Dendritic cell treated with granulocyte-macrophage colony-stimulating factor and Interleukin-4, amounts not matched to agents 40 ng/mL and 50 ng/mL, for 4 days (primary cell): Measurements from ENCODE around the gene NFYC.

Experiments
- H3K27ac Mint-ChIP-seq: one replicate; pipeline ENCODE4 v1.8.0; 2022; ENCODE audit warnings: mild to moderate bottlenecking, mixed read lengths
- H3K27me3 Mint-ChIP-seq: one replicate; pipeline ENCODE4 v1.8.0; 2022; ENCODE audit warnings: mild to moderate bottlenecking, mixed read lengths
- H3K36me3 Mint-ChIP-seq: one replicate; pipeline ENCODE4 v1.8.0; 2022; ENCODE audit warnings: low read depth, mixed read lengths
- H3K4me1 Mint-ChIP-seq: one replicate; pipeline ENCODE4 v1.8.0; 2022; ENCODE audit warnings: low read depth, mixed read lengths
- H3K4me3 Mint-ChIP-seq: one replicate; pipeline ENCODE4 v1.8.0; 2022; ENCODE audit warnings: mild to moderate bottlenecking, moderate library complexity, mixed read lengths
- H3K9me3 Mint-ChIP-seq: one replicate; pipeline ENCODE4 v1.8.0; 2022; ENCODE audit warnings: mixed read lengths
- intact Hi-C: fragments of 100-400 bp; cut with micrococcal nuclease; formaldehyde crosslinking; loops from one replicate; pipeline ENCODE4 v1.15.0; 2022

The NFYC gene

DNA sequence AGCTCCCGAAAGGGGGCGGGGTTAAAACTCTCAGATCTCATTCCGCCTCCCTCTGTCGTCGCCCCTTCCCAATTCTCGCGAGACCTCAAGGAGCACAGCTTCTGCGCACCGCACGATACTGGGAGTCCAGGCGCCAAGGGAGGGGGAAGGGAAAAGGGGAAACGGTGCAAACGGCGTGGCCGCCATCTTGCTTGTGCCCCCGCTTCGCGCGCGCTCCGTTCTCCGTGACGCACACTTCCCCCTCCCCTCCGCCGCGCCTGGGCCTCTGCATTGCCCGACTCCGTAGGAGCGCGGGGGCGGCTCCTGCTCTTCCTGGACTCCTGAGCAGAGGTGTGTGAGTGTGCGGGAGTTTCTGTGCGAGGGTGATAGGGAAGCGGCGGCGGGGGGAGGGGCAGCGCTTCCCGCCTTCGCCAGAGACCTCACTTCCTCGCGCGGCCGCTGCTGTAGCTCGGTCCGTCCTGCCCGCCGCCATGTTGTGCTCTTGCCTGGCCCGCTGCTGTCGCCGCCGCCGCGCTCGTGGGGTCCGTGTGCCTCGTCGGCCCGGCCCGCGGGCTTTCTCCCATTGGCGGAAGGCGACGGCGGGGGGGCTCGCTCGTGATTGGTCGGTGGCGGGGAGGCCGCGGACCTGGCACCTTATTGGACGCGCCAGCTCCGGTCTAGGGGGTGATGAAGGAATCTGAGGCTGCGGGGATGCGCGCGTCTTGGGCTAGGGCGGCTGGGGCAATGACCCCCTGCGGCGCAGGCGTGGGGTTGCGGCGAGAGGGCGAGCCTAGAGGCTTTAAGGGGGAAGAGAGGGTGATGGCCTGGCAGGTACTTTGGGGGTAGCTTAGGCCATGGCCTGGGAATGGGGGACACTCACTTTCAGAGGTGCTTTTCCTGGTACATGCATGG is at the start of gene NFYC:
NFYC (plus strand) TSS at position 167 of the 891 bp plus-strand sequence. CDS start 47,140 bp downstream, outside the sequence.
- H3K4me1 Mint-ChIP-seq: peaks cover 59% of the 10 kb centered on the region
- peaks cover 47% of the 10 kb centered on the region for H3K36me3 Mint-ChIP-seq
- intact Hi-C loops: loop anchor here (2.0 kb wide), 1 partner anchor 17 kb away; no protein-coding TSS in a partner anchor
- H3K27me3 Mint-ChIP-seq: no peaks in the 10 kb centered on the region
- peak within 1 kb of the TSS; percentile 99 for H3K27ac Mint-ChIP-seq
- H3K9me3 Mint-ChIP-seq: no peaks in the 10 kb centered on the region
- peak within 1 kb of the TSS; percentile 96 for H3K4me3 Mint-ChIP-seq

DNA sequence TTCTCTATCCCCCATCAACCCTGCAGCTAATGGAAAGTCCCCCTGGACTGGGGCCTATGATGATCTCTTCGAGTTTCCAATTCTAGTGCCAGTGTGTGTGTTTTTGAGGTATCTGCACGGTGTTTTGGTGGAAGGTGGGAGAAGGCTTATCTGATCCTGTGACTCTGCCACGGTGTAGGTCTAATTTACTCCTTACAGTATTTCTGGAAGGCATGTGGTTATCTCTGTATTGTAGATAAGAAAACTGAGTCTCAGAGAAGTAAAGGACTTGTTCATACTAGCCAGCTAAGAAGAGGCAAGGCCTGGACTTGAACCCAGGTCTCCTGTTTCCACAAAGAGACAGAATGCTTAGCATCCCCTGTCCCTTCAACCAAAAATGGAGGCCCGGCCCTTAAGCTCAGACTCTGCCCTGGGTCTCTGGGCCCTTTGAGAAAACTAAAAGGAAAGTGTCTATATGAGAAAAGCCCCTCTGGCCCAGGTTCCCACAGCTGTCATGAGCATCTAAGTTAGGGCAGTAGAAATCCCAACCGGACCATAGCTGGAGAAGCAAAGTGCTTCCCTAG is 46.3 kb upstream of the NFYC start:
- peaks cover 3% of the 10 kb centered on the region for H3K27me3 Mint-ChIP-seq
- intact Hi-C loops: no loop called here
- no peak overlapping the region for H3K27ac Mint-ChIP-seq
- no peak overlapping the region for H3K4me3 Mint-ChIP-seq
- no peaks in the 10 kb centered on the region for H3K9me3 Mint-ChIP-seq
- peaks cover 13% of the 10 kb centered on the region for H3K36me3 Mint-ChIP-seq
- peaks cover 12% of the 10 kb centered on the region for H3K4me1 Mint-ChIP-seq

DNA sequence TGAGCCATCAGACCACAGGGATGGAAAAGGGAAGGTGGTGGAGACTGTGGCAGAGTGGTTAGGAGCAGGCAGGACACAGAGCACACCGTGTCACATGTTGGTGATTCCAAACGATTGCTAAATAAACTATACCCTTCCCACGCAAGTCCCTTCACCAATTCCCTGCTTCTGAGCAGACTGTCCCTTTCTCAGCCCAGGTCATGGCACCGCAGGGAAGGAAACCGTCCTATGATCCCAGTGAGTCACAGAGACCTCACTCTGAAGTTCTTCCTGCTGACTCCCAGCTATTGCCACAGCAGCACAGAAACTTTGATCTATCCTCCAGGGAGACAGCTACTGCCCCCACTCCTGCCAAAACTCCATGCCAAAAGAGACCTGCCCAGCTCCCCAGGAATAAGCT is 45.2 kb upstream of the NFYC start:
- intact Hi-C loops: no loop called here
- no peak overlapping the region for H3K4me3 Mint-ChIP-seq
- H3K36me3 Mint-ChIP-seq: peaks cover 13% of the 10 kb centered on the region
- H3K27ac Mint-ChIP-seq: no peak overlapping the region
- H3K9me3 Mint-ChIP-seq: no peaks in the 10 kb centered on the region
- peaks cover 3% of the 10 kb centered on the region for H3K27me3 Mint-ChIP-seq
- H3K4me1 Mint-ChIP-seq: peaks cover 17% of the 10 kb centered on the region

DNA sequence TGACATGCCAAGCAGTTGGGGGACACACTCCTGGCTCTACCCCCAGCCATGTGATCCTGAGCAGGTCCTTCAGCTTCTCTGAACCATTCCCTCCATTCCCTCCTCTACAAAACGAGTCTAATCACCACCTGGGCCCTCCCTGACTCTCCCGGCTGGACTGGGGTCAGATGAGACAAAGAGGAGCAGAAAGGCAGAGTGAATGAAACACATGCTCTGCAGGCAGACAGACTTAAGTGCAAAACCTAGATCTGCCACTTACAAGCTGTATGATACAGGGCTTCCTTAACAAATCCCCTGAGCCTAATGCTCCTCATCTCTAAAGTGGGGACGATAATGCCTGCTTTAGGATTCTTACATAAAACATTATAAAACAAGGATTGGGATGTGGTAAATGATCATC is 43.3 kb upstream of the NFYC start:
- Mint-ChIP-seq H3K27me3 (peaks cover 3% of the 10 kb centered on the region), H3K27ac (no peak overlapping the region), H3K4me1 (peaks cover 17% of the 10 kb centered on the region), H3K4me3 (no peak overlapping the region), H3K36me3 (peaks cover 8% of the 10 kb centered on the region), H3K9me3 (no peaks in the 10 kb centered on the region)
- intact Hi-C loops: no loop called here

DNA sequence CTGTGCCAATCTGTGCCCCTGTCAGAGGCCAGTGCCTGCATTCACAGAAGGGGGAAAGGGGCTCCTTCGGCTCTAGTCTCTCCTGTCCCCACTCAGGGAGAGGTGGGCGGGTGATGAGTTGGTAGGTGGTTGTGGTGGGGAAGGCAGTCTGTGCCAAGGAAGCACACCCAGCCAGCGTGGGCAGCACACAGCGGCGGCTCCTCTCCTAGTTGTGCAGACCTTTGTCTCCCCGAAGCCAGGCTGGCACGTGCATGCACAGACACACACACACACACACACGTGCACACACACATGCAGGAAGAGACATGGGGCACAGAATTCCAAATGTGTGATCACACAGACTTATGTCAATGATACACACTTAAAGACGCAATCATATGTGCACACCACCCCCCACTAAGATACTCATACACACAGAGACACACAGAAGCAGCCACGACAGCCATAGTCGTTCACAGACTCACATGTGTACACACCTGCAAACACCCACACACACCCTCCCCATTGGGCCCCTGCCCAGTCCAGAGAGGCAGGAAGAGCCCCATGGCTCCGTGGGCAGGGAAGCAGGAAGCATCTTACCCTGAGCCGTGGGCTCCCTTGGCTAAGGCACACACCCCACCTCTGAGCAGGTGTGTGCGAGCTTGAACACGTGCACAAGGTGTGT is 42.4 kb upstream of the NFYC start:
- Mint-ChIP-seq H3K4me3 (no peak overlapping the region), H3K27ac (no peak overlapping the region), H3K27me3 (peaks cover 3% of the 10 kb centered on the region), H3K9me3 (no peaks in the 10 kb centered on the region), H3K4me1 (peaks cover 17% of the 10 kb centered on the region), H3K36me3 (peaks cover 8% of the 10 kb centered on the region)
- intact Hi-C loops: no loop called here

DNA sequence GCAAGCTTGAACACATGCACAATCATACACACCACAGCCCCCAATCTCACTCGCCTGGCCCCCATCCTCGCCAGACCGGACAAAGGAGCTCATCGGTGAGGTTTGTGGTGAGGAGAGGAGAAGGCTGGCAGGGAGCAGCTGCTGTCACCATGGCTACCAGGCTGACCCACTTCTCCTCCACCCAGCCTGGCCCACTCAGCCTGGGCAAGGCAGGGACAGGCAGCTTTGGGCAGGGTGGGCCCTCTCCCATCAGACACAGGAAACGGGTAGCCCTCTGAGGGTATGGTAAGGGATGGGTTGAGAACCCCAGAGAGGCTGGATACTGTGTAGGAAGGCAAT is 41.9 kb upstream of the NFYC start:
- Mint-ChIP-seq H3K27ac (no peak overlapping the region), H3K4me1 (peaks cover 21% of the 10 kb centered on the region), H3K4me3 (no peak overlapping the region), H3K36me3 (peaks cover 6% of the 10 kb centered on the region), H3K9me3 (no peaks in the 10 kb centered on the region), H3K27me3 (peaks cover 8% of the 10 kb centered on the region)
- intact Hi-C loops: no loop called here

DNA sequence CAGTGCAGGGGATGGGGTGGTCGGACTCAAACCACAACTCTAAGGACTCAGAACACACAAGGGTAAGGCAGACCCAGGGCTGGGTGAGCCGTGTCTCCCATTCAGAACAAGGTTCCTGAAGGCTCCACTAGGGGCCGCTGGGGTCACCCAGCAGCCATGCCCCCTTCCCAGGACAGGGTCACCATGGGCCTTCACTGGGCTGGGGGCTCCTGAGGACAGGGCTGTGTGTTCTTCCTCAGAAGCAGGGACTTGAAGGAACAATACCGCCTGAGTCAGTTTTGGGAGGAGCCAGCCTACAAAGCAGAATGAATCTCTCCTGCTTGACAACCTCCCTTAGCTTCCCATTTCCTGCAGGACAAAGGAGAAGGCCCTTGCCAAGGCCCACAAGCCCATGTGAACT is 41.4 kb upstream of the NFYC start:
- Mint-ChIP-seq H3K9me3 (no peaks in the 10 kb centered on the region), H3K27ac (no peak overlapping the region), H3K36me3 (peaks cover under 1% of the 10 kb centered on the region), H3K4me1 (peaks cover 21% of the 10 kb centered on the region), H3K4me3 (no peak overlapping the region), H3K27me3 (peaks cover 12% of the 10 kb centered on the region)
- intact Hi-C loops: no loop called here

DNA sequence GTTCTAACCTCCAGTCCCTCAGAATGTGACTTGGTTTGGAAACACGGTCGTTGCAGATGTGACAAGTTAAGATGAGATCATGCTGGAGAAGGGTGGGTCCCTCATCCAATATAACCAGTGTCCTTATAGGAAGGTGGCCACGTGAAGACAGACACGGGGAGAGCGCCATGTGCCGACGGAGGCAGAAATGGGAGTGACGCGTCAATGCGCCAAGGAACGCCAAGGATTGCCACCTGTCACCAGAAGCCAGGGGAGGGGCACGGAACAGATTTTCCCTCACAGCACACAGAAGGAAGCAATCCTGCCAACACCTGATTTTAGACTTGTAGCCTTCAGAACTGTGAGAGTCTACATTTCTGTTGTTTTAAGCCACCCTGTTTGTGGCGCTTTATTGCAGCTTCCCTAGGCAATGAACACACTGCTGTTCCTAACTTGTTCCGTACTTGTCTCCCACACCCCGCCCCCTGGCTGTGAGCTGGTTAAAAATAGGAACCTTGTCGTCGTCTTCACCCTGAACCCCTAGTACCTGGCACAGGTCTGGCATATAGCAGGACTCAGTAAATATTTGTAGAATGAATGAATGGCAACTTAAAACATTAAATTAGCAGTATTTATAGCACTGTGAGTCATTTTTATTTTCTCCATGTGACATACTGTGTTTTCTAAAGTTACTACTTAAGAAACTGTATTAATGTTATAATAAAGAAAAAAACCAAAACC is 40.2 kb upstream of the NFYC start:
- peaks cover 21% of the 10 kb centered on the region for H3K4me1 Mint-ChIP-seq
- intact Hi-C loops: no loop called here
- no peaks in the 10 kb centered on the region for H3K9me3 Mint-ChIP-seq
- H3K36me3 Mint-ChIP-seq: no peaks in the 10 kb centered on the region
- peaks cover 12% of the 10 kb centered on the region for H3K27me3 Mint-ChIP-seq
- H3K4me3 Mint-ChIP-seq: no peak overlapping the region
- no peak overlapping the region for H3K27ac Mint-ChIP-seq

DNA sequence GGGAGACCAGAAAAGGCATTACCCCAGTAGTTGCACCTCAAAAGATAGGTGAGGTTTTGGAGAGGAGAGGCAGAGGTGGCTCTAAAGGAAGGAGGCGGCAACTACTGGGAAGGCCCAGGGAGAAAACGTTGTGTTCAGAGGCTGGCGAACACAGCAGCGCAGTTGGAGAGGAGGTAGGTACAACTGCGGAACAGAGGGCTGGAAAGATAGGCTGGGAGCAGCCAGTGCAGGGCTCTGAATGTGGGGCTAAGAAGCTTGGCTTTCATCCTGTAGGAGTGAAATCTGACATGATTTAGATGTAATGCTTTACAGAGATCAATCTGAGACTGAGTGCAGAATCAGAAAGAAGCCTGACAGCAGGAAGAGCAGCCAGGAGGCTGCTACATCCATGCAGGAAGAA is 39.0 kb upstream of the NFYC start:
- Mint-ChIP-seq H3K9me3 (no peaks in the 10 kb centered on the region), H3K4me3 (no peak overlapping the region), H3K27me3 (peaks cover 12% of the 10 kb centered on the region), H3K27ac (no peak overlapping the region), H3K4me1 (peaks cover 21% of the 10 kb centered on the region), H3K36me3 (no peaks in the 10 kb centered on the region)
- intact Hi-C loops: no loop called here

DNA sequence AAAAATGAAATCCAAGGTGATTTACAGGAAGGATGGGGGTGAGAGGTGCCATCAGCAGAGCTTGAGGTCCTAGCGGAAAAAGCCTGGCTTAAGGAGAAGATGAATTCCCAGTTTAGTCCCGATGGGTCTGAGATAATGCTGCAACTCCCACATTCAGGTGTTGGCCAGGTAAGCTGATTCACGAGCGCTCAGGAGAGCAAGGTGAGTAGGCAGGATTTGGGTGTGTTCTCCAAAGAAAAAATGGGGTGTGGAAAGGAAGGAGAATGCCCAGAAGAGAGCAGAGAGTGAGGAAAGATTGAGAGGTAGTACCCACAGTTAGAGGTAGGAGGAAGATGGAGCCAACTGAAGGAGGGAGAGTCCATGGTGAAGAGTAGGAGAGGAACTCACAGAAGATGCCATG is 38.5 kb upstream of the NFYC start:
- H3K4me1 Mint-ChIP-seq: peaks cover 21% of the 10 kb centered on the region
- intact Hi-C loops: no loop called here
- no peaks in the 10 kb centered on the region for H3K36me3 Mint-ChIP-seq
- no peaks in the 10 kb centered on the region for H3K9me3 Mint-ChIP-seq
- H3K4me3 Mint-ChIP-seq: no peak overlapping the region
- peaks cover 12% of the 10 kb centered on the region for H3K27me3 Mint-ChIP-seq
- H3K27ac Mint-ChIP-seq: no peak overlapping the region

DNA sequence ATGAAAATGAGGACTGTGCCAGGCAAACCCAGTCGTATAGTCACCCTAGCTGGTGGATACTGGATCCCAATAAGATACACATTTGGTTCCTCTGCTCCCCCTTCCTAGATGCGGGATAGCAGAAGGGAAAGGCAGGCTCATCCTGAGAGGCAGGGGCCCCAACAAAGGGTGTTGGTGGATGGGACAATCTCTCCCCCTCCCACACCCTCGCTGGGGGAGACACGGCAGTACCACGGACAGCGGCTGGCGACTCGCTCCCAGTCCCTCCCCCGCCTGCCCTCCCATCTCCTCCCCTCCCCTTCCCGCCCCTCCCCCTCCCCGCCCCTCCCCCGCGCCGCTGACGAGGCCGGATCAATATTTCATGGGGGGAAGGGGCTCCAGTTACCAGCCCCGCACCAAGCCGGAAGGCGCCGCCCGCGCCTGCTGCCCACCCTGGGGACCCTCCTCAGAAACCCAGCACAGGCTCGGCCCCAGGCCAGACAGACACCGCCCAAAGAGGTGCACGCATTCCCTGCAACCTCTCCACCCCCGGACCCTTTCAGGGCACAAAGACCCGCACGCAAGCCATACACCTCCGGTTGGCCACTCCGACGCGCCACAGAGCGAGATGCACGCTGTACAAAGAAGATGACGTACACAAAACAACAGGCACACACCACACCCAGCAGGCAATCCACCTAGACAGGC is 37.5 kb upstream of the NFYC start:
- Mint-ChIP-seq H3K4me3 (no peak overlapping the region), H3K36me3 (no peaks in the 10 kb centered on the region), H3K27ac (no peak overlapping the region), H3K9me3 (no peaks in the 10 kb centered on the region), H3K4me1 (peaks cover 21% of the 10 kb centered on the region), H3K27me3 (peaks cover 14% of the 10 kb centered on the region)
- intact Hi-C loops: no loop called here

DNA sequence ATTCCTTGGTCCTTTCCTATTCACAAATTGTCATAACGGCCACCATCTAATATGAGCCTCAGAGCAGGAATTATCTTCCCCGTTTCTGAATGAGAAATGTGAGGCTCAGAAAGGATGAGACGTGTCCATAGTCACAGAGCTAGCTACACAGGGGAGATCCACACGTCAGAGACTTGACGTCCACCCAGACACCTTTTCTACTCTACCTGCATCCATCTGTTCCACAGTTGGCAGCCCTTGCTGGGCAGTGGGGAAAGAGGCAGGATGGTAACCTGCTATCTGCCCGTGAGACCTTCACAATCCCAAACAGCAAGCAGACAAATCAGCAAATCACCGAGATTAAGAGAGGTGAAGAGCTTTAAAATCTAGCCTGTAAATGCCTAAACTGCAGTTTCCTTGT is 34.5 kb upstream of the NFYC start:
- intact Hi-C loops: loop anchor here (5.0 kb wide), 1 partner anchor 35 kb away; no protein-coding TSS in a partner anchor
- H3K9me3 Mint-ChIP-seq: no peaks in the 10 kb centered on the region
- H3K36me3 Mint-ChIP-seq: no peaks in the 10 kb centered on the region
- no peak overlapping the region for H3K4me3 Mint-ChIP-seq
- peaks cover 11% of the 10 kb centered on the region for H3K27me3 Mint-ChIP-seq
- H3K4me1 Mint-ChIP-seq: peaks cover 8% of the 10 kb centered on the region
- no peak overlapping the region for H3K27ac Mint-ChIP-seq
